G401 (cell line): Measurements from ENCODE around the gene DGKD. TPM values are rescaled to one million over a fixed set of nuclear protein-coding genes. Genes with fewer than 3 reads are reported as not detected.

Experiments used
- DNase-seq: peaks from one replicate; pipeline ENCODE4 v3.0.0-alpha.2; 2015; ENCODE audit warnings: low spot score
- in situ Hi-C: cut with HindIII; loops from 2 replicates; pipeline ENCODE4 v1.10.0; 2016; ENCODE audit warnings: low sequenced_read_pairs, mixed read lengths
- total RNA-seq: library from RNA; depleted of rRNA; stranded (reverse); fragments of >200 nt; shearing (Covaris generic); gene quantifications from 2 replicates; pipeline ENCODE4 v1.2.3, GENCODE V29; 2014

Gene DGKD
- total RNA-seq, 1 experiment from 2014 or later, result 20.4 TPM

DNA sequence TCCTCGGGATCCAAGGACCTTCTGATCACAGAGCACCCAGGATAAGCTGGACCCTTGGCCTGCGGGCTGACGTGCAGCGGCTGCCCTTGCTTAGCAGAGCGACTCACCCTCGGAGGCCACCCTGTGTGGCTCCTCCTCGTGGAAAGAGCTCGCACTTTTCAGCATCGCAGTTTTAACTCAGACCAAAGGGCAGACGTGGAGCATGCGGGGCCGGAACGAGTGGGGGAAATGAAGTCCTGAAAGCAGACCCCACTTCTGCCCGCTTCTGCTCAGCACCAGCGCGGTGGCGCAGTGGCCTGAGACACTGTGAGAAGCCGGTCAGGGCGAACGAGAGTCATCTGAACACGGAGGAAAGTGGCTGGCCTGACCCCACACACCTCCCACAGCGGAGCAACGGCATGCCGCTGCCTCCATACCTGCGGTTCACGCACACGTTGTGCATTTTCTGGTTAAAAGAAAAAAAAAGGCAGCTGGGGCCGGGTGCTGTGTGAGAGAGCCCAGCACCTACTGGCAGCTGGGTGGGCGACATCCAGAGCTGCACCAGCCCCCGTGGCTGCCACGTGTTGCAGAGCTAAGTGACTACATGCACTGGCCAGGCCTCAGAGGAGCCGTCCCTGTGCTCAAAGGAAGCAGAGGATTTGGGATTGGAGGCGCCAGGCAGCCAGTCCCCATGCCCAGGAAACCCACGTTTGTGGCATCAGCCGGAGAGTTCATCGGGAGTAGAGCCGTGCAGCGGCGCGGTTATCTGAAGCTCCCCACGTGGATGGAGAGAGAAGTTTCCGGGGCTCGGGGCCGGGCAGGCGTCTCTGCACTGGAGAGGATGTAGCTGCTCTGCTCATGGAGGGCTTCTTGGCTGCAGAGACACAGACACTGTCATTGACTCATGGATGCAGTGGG, 122.6 kb downstream of the DGKD start:
- DNase-seq, result no peak
- in situ Hi-C loops, result no loop called here

DNA sequence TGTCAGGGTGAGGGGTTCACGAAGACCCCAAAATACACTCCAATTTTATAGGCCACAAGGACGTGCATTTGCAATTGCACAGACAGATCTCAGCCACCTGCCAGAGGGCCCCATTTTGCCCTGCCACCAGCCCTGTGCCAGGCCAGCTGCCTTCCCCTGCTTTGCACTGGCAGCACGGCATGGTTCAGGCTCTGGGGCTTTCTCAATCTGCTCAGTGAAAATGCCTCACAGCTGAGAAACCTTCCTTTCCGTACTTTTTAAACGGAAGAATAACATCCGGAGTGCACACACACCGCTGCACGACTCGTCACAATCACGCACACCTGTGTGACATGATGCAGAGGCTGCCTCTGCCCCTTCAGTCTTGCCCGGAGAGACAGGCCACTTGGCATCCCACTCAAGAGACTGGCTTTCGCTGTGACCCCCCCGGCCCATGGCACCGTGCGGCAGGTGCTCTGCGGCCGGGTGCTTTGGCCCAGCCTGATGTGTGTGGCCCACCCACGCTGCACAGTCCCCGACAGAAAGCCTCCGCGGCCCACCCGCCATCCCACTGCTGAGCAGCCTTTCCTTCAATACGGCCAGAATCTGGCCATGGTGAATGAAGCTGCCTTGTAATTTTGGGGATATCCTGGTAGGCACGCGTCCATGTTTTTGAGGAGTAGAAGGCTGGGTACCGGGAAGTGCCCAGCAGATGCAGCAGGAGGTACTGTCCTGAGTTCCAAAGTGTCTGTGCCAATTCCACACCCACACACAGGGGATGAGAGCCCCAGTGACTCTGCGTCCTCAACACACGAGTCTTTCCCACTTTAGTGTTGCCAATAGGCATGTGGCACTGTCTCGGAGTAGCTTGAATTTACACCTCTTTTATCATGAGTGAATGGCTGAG, 123.5 kb downstream of the DGKD start:
- DNase-seq, result no peak
- in situ Hi-C loops, result no loop called here

DNA sequence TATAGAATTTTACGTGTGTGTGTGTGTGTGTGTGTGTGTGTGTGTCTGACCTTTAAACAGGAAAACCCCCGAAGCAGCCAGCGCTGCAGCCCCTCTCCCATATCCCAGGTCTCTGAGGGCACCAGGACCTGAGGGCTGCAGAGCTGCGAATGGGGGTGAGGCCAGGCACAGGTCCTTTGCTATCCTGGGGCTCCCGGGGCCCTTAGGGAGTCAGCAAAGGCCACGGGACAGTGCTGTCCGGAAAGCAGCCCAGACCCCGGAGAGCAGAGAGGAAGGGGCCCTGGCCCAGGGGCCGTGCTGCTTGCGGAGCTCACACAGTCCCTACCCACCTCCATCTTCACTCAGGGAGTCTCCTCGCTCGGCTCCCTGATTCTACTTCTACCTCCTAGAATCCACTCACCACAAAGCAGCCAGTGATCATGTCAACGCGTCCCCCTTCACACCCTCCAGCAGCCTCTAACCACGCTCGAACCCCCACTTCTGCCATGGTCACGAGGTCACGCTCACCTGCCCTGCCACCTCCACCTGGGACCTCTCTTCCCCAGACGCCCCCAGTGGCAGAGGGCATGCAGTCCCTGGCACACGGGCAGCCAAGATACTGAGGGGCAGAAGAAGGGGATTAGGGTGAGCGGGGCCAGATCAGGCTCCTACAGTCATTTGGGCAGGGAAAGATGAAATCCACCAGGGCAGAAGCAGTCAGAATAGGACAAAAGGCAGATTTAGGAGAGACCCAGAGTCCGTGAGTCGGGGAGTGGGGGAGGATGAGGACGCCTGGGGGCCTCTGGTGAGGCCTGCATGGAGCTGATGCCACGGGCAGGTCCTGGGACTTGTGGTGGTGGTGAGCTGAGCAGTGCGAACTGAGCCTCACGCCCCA, 125.6 kb downstream of the DGKD start:
- in situ Hi-C loops, result no loop called here

DNA sequence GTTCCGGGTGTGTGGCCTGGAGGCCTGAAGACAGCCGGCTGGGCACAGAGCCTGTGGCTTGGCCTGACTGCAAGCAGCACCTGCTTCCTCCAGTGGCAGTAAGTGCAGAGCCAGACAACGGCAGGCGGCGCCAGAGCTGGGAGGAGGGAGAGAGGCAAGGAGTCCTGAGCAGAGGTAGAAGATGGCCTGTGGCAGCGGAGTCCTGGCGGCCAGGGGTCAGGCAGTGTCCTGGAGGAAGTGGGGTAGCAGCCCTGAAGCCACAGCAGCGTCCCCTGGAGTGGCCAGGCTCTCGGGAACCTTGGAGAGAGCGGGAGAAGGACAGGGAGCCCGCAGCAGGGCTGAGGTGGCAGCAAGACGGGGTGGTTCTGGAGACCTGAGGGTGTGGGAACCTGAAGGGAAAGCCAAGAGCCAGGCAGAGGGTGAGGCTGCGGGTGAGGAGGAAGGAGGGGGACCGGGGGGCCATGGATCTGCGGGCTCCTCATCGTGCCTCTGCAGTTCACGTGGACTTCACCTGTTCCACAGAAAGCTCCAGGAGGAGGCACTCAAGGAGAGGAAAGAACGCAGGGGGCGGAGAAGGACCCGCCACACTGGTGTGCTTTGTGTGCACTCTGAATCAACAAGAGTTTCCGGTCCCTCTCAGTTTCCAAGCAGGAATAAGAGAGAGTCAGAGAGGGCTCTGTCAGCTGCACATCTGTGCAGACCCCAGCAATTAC, 126.4 kb downstream of the DGKD start:
- in situ Hi-C loops, result no loop called here
- peak; percentile 89 for DNase-seq

More for the DNA sequence above, 125.6 kb downstream of the DGKD start:
- no peak for DNase-seq

DNA sequence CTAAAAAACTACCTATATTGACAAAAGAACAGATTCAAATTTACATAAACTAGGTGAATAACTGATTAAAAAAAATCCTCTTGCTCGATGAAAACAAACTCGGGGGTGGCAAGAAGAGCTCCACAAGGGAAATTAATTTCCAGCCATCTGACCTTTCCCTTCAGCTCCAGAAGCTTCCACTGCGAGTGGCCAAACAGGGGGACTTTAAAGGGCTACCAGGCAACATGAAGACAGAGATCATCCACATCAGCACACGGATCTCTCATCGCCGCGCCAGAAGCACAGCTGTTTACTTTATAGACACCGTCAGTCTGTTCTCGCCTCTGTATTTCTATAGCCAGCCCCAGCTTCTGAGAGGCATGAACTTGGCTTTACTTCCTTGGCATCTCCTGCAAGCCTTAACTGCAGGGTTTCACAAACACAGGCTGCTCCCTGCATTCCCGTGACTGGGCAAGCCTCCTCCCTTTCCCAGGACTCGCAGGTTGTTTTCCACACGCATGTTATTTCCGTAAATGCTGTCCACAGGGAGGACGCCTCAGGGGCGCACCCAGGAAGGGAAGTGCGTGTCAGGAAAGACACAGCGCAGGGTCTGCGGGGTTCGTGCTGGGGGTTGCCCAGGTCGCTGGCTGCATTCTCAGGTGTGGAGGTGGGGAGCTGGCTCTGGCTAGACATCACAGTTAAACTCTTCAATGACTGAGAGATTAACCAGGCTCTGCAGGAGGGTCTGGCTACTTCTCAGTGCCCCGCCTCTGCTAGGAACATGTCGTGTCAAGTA, 127.3 kb downstream of the DGKD start:
- in situ Hi-C loops, result no loop called here
- DNase-seq, result peak; percentile 78

DNA sequence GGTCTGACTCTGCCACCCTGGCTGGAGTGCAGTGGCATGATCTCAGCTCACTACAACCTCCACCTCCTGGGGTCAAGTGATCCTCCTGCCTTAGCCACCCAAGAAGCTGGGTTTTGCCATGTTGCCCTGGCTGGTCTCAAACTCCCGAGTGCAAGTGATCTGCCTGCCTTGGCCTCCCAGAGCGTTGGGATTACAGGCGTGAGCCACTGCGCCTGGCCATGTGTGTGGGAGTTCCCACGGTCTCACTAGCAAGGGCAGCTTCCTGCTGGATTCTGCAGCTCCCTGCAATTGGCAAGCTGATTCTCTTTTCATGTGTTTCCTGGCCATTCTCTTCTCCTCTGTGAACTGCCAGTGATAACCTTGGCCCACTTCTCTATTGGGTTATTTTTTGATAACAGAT, 128.3 kb downstream of the DGKD start:
- in situ Hi-C loops, result no loop called here

DNA sequence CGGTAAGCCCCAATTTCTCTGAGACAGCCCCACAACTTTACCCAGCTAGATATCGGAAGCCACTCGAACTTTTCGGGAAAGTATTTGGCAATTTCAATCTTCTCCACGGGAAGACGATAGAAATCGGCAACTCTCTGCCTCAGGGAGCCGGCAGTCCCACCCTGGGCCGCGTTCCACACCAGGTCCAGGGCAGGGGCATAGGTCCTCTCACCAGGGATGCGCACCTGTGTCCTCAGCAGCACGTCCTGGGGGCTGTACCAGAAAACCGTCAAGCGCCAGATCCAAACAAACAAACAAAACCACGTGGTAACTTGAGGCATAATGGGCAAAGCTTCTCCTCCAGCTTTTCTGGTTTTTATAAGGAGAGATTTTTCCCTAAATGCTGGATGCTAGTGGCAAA, 131.4 kb downstream of the DGKD start:
- no peak for DNase-seq
- in situ Hi-C loops, result no loop called here

More for the DNA sequence above, 128.3 kb downstream of the DGKD start:
- DNase-seq, result no peak

DNA sequence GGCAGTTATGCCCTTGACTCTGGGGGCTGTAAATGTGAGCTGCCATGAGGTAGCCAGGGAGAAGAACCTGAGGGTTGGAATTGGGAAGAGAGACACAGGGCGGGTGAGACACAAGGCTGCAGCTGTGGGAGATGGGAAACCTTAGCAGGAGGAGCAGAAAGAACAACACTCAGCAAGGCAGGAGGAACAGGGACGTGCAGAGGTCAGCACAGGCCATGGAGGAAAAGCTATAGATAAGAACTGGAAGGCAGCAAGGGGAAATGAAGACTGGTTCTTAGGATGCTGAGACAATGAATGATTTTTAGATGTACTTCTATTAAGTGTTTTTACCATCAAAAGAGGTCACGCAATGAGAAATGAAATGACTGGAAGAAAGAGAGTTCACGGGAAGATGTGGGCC, 132.1 kb downstream of the DGKD start:
- no peak for DNase-seq
- in situ Hi-C loops, result no loop called here

DNA sequence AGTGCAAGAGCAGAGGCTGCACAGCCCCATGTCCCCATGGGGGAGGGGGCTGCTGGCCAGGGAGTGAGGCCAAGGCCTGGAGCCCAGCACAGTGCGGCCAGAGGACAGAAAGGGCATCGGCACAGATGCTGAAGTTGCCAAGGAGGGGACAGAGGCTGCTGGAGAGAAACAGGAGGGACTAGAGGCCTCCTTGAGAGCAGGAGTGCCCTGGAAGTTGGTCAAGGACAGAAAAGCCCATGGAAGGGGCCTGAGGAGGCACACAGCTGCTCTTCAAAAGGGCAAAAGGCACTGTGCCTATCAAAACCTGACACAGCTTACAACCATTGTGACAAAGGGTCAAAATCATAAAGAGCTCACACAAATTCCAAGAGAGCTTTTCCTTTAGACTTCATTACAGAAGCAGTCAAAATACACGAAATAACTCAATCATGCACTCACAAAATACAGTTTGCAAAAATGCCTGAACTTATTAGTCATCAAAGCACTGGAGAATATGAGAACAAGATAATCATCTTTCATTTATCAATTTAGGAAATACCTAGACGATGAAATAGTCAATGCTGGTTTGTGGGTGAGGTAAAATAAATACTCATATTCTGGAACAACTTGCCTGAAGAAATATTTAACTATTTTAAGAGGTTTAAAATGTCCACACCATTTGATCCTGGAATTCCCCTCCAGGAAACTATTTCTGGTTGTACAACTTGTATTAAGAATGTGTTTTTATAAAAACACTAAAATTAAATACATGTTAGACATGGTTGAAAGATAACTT, 132.7 kb downstream of the DGKD start:
- in situ Hi-C loops, result no loop called here
- no peak for DNase-seq

DNA sequence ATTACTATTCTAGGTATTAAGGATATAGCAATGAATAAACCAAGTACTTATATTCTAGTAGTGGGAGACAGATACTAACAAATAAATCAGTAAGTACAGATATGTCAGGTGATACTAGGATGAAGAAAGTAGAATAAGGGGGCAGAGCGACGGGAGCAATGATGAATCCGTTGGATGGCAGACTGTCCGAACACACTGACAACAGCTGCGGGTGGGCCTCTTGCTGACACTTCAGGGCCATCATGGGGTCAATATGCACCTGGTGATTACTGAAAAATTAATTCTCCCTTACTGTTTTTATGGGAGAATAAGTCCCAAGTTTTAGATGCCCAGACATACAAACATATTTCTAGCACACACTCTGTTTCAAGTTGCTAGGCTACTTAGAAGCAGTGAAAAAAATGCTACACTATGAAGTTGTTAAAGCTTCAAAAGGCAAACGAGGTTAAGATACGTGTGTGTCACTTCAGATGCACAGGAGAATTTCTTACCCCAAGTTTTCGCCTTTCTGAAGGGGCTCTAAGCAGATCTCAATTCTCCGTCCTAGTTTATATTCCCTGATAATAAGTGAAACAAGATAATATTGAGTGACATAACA, 133.6 kb downstream of the DGKD start:
- in situ Hi-C loops, result no loop called here
- no peak for DNase-seq

DNA sequence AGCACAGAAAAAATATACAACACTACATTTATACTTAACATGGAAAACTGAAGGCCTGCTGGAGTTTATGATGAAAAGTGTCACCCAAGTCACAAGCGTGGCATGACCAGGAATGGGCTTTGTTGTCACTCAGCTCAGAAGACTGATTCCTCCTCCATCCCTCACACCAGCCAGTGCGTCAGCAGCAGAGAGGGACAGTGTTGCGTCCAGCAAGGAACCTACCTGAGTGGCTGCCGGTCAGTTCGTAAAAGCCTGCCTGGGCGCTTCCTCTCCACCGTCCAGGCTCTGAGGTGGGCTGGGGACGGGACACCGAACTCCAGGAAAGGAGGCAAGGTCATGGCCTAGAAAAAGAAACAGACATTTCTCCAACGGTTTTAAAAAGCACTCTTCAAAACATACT, 134.8 kb downstream of the DGKD start:
- DNase-seq, result no peak
- in situ Hi-C loops, result no loop called here

DNA sequence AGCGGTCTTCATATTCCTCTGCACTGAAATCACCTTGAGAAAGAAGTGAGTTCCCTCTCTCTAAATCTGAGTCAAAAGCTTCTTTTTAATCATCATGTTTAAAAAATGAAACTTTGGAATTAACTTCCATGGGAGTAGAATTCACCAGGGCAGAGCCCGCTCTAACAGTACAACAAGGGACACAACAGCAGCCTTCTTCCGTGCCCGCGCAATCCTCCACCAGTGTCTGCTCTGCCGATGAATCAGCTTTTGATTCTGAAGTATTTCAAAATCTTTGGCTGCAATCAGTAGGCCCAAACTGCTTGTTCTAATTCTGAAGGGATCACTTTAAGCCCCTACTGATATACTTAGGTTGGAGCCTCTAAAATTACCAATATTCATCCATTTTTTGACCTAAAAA, 135.4 kb downstream of the DGKD start:
- in situ Hi-C loops, result no loop called here
- DNase-seq, result no peak

DNA sequence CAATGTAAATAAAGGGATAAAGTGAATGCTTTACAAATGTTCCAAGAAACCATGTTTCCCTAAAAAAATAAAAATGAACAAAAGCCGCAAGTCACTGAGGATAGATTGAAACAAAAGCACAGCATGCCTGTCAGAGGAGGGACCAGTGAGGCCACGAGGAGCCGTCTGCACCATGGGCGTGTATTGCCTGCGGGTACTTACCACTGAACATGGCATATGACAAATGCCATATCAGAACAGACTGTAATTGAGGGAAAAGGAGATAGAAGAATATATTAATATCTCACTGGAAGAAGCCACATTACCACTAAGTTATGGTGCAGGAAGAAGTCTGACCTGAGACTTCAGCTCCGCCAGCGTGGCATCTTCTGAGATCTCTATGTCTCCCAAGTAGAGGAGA, 136.5 kb downstream of the DGKD start:
- DNase-seq, result no peak
- in situ Hi-C loops, result no loop called here

DNA sequence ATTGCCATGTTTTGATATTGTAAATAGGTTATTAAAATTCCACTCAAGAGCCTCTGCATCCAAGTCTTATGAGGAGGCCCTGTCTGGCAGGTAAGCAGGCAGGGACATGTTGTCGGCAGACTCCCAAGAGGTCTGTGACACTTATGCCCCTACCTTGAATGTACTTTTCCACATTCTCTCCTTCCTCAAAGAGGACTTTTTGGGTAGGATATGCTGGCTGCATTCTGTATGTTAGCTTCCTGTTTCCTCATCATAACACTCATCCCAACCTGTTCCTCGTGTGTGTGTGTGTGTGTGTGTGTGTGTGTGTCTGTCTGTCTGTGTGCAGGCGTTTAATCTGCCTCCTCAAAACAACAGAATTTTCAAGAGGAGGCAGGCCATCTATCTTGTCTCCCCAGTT, 137.0 kb downstream of the DGKD start:
- in situ Hi-C loops, result no loop called here
- DNase-seq, result no peak

DNA sequence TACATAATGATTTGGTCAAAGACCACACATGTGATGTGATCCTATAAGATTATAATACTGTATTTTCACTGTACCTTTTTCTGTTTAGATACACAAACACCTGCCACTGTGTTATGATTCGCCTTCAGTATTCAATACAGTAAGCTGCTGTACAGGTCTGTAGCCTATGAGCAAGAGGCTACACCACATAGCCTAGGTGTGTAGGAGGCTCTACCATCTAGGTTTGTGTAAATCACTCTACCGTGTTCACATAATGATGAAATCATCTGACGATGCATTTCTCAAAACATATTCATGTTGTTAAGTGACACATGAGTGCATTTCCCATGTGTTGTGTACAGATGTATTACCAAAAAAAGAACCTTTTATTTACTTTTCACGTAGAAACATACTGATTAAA, 137.8 kb downstream of the DGKD start:
- in situ Hi-C loops, result no loop called here
- no peak for DNase-seq

DNA sequence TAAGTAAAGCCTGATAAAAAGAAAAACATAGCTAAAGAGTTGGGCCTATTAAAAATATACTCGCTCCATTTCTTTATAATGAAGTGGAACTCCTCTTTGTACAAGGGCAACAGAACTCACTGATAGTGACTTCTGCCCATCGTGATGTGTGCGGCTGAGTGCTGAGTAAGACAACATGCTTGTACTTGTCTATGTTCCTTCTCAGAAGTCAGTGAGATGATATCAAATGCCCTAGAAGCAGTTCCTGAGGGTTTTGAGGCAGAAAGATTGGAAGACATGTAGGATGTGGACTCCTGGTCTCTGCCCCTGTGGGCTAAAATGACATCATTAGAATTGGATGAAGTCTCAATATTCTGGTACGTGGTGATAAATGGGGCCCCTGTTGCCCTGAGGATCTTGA, 138.5 kb downstream of the DGKD start:
- DNase-seq, result no peak
- in situ Hi-C loops, result no loop called here
